GM19240 (cell line): ENCODE results near the gene TRIM37.

Source experiments
- DNase-seq: peaks from one replicate; pipeline ENCODE4 v3.0.0; 2011; ENCODE audit warnings: low spot score; ENCODE audit not compliant: insufficient read length

Gene TRIM37

DNA sequence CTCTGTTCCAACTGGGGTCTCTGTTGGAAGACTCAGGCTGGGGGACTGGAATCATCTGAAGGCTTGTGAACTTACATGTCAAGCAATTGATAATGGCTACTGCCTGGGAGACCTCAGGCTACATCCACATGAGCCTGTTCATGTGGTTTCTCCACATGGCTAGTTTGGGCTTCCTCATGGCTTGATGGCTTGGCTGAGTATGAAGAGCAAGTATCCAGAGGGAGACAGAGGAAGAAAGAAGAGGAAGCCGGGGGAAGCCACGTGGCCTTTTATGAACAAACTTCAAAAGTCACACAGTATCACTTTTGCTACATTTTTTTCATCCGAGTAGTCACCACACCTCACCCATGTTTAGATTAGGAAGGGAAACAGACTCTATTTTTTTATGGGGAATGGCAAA, 158.9 kb downstream of the TRIM37 start:
- no peak for DNase-seq

DNA sequence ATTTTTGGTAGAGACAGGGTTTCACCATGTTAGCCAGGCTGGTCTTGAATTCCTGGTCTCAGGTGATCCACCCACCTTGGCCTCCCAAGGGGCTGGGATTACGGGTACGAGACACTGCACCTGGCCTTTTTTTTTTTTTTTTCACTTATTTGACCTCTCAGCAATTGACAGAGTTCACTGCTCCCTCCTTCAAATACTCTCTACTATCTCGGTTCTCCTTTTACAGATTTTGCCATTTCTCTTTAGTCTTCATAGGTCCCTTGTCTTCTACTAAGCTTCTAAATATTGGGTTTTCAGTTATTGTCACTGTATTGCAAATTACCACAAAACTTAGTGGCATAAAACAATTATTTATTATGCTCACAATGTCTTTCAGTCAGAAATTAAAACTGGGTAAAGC, 159.3 kb downstream of the TRIM37 start:
- DNase-seq = no peak

DNA sequence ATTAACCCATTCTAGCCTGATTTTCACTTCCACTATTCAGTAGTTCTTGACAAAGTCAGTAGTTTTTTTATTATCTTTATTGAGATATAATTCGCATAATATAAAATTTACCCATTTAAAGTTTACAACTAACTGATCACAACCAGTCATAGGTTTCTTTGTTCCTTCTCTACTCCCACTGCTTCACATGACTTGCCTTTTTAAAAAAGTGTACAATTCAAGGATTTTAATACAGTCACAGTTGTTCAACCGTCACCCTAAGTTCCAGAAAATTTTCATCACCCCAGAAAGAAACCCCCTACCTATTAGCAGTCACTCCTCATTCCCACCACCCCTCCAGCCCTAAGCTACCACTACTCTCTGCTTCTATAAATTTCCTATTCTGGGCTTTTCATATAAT, 162.5 kb downstream of the TRIM37 start:
- DNase-seq = no peak

DNA sequence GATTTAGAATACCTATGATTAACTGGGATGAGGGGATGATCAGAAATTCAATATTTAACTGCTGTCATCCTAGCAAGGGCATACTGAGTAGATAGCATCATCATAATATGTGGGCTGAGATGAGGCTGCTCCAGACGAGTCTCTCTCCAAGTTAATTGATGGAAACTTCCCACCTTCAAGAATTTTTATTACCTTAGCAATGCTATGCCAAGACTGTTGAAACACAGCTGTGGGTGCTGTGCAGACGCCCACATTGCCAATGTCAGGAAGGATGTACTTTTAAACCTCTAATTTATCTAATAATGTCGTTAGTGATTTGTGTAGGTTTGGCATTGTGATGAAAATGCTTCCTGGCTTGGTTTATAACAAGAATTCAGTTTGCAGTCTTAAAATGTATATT, 170.4 kb downstream of the TRIM37 start:
- DNase-seq = no peak

DNA sequence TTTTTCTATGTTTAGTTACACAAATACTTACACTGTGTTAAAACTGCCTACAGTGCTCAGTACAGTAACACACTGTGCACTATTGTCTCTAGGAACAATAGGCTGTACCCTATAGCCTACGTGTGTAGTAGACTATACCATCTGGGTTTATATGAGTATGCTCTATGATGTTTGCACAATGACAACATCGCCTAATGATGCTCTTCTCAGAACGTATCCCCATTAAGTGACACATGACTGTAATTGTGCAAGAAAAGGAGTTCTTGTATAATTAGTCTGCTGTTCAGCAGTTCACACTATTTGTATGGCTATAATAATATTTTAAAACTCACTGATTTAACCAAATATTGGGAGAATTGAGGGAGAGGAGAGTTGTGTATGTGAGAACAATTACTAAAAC, 173.7 kb downstream of the TRIM37 start:
- DNase-seq = no peak
